GM13976 (cell line): ENCODE data around the gene ARAP1.

Experiments used
- DNase-seq: peaks from one replicate; pipeline ENCODE4 v3.0.0; 2012; ENCODE audit warnings: low spot score
- CTCF ChIP-seq: IDR thresholded peaks from 2 replicates; pipeline ENCODE4 v1.5.1; 2012; ENCODE audit warnings: borderline replicate concordance, mild to moderate bottlenecking; ENCODE audit not compliant: insufficient read depth; ENCODE audit errors: extremely low read depth, missing control alignments, control extremely low read depth
- in situ Hi-C: fragments of 300-500 bp; cut with MboI; formaldehyde crosslinking; loops from one replicate; pipeline ENCODE4 v1.12.0; 2022; ENCODE audit warnings: low sequenced_read_pairs, mixed read lengths, inconsistent platforms; ENCODE audit not compliant: unreplicated experiment

ARAP1 gene

GRCh38 chr11:72770799-72771198 is 18.6 kb upstream of the ARAP1 start:
- TF ChIP-seq CTCF, result no peak
- DNase-seq, result no peak
- in situ Hi-C loops, result no loop called here

GRCh38 chr11:72769680-72770079 is 17.5 kb upstream of the ARAP1 start:
- in situ Hi-C loops, result no loop called here
- TF ChIP-seq CTCF, result no peak
- no peak for DNase-seq

- TF ChIP-seq CTCF, result no peak
- no peak for DNase-seq
- in situ Hi-C loops, result no loop called here
Observed at GRCh38 chr11:72768581-72768980, 16.4 kb upstream of the ARAP1 start.

- TF ChIP-seq CTCF, result no peak
- in situ Hi-C loops, result no loop called here
- DNase-seq, result no peak
Observed at GRCh38 chr11:72767203-72768062, 15.2 kb upstream of the ARAP1 start.

GRCh38 chr11:72766152-72766902 is 14.1 kb upstream of the ARAP1 start:
- in situ Hi-C loops, result no loop called here
- no peak for DNase-seq
- no peak for TF ChIP-seq CTCF

GRCh38 chr11:72764503-72764902 is 12.3 kb upstream of the ARAP1 start:
- in situ Hi-C loops, result no loop called here
- no peak for DNase-seq
- no peak for TF ChIP-seq CTCF
